Muscle layer of duodenum (tissue), 2 donors: ENCODE data around the gene CCDC18.

Experiments used
- H3K27ac ChIP-seq: one replicate; pipeline ENCODE4 v1.7.0; 2013; ENCODE audit warnings: mild to moderate bottlenecking, low read length
- H3K27me3 ChIP-seq: one replicate; pipeline ENCODE4 v1.7.0; 2013; ENCODE audit warnings: low read depth, mild to moderate bottlenecking, control low read depth, low read length
- H3K36me3 ChIP-seq, 2 donors: one replicate each; pipeline ENCODE4 v1.7.0; 2013; ENCODE audit warnings: low read length in 2 of 2, control low read depth in 1 of 2, mild to moderate bottlenecking in 1 of 2; ENCODE audit not compliant: insufficient read depth in 2 of 2, control insufficient read depth in 1 of 2
- H3K4me1 ChIP-seq, 2 donors: one replicate each; pipeline ENCODE4 v1.7.0; 2013; ENCODE audit warnings: low read length in 2 of 2, mild to moderate bottlenecking in 2 of 2, control low read depth in 1 of 2, moderate library complexity in 1 of 2; ENCODE audit not compliant: insufficient read depth in 2 of 2, control insufficient read depth in 1 of 2
- H3K4me3 ChIP-seq, 2 donors: one replicate each; pipeline ENCODE4 v1.7.0; 2013; ENCODE audit warnings: low read length in 2 of 2, low read depth in 1 of 2, mild to moderate bottlenecking in 1 of 2
- H3K9me3 ChIP-seq, 2 donors: one replicate each; pipeline ENCODE4 v1.7.0; 2013; ENCODE audit warnings: low read length in 2 of 2, control low read depth in 1 of 2, mild to moderate bottlenecking in 1 of 2; ENCODE audit not compliant: control insufficient read depth in 1 of 2
- donor health status: healthy.

The CCDC18 gene

GRCh38 chr1:93317943-93318342 is 137.4 kb downstream of the CCDC18 start:
- Histone ChIP-seq H3K27ac (no peak overlapping the region), H3K9me3 (no peaks in the 10 kb centered on the region), H3K27me3 (no peaks in the 10 kb centered on the region), H3K36me3 (no peaks in the 10 kb centered on the region), H3K4me1 (no peaks in the 10 kb centered on the region), H3K4me3 (no peak overlapping the region)

GRCh38 chr1:93321720-93322119 is 141.2 kb downstream of the CCDC18 start:
- no peak overlapping the region for H3K4me3 ChIP-seq
- no peaks in the 10 kb centered on the region for H3K9me3 ChIP-seq
- H3K36me3 ChIP-seq: no peaks in the 10 kb centered on the region
- H3K27ac ChIP-seq: no peak overlapping the region
- H3K27me3 ChIP-seq: no peaks in the 10 kb centered on the region
- no peaks in the 10 kb centered on the region for H3K4me1 ChIP-seq

GRCh38 chr1:93322349-93322748 is 141.8 kb downstream of the CCDC18 start:
- Histone ChIP-seq H3K9me3 (no peaks in the 10 kb centered on the region), H3K27me3 (no peaks in the 10 kb centered on the region), H3K27ac (no peak overlapping the region), H3K36me3 (no peaks in the 10 kb centered on the region), H3K4me1 (no peaks in the 10 kb centered on the region), H3K4me3 (no peak overlapping the region)

- H3K4me1 ChIP-seq: no peaks in the 10 kb centered on the region
- H3K9me3 ChIP-seq: no peaks in the 10 kb centered on the region
- H3K27me3 ChIP-seq: no peaks in the 10 kb centered on the region
- no peak overlapping the region for H3K4me3 ChIP-seq
- H3K36me3 ChIP-seq: no peaks in the 10 kb centered on the region
- H3K27ac ChIP-seq: no peak overlapping the region
Measured at GRCh38 chr1:93323185-93323820, 142.8 kb downstream of the CCDC18 start.

- Histone ChIP-seq H3K36me3 (no peaks in the 10 kb centered on the region), H3K27me3 (no peaks in the 10 kb centered on the region), H3K9me3 (no peaks in the 10 kb centered on the region), H3K4me1 (no peaks in the 10 kb centered on the region), H3K4me3 (peak overlapping the region in 1 of 2 donors; percentile 18), H3K27ac (no peak overlapping the region)
Measured at GRCh38 chr1:93324486-93325464, 144.3 kb downstream of the CCDC18 start.
